Germinal center (tissue), 1 donor: ENCODE results near the gene MYMK.
"Not testable (repeated sequence)": the region's sequence is repeated elsewhere in the genome, so short reads cannot be mapped to it uniquely, and the experiment has no call there.

Source experiments
- DNase-seq: peaks from one replicate; pipeline ENCODE4 v3.0.0; 2012; ENCODE audit warnings: mixed read lengths, low spot score

The MYMK gene, protein sequence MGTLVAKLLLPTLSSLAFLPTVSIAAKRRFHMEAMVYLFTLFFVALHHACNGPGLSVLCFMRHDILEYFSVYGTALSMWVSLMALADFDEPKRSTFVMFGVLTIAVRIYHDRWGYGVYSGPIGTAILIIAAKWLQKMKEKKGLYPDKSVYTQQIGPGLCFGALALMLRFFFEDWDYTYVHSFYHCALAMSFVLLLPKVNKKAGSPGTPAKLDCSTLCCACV

GRCh38 chr9:133524679-133525228 is at the start of gene MYMK:
TSS of gene MYMK (minus strand) at chr9:133524959. CDS start at chr9:133524844, 115 bp downstream.
- DNase-seq, result no peak

- DNase-seq, result no peak
These were observed 49.2 kb upstream of the MYMK start for GRCh38 chr9:133573791-133574515.

DNA sequence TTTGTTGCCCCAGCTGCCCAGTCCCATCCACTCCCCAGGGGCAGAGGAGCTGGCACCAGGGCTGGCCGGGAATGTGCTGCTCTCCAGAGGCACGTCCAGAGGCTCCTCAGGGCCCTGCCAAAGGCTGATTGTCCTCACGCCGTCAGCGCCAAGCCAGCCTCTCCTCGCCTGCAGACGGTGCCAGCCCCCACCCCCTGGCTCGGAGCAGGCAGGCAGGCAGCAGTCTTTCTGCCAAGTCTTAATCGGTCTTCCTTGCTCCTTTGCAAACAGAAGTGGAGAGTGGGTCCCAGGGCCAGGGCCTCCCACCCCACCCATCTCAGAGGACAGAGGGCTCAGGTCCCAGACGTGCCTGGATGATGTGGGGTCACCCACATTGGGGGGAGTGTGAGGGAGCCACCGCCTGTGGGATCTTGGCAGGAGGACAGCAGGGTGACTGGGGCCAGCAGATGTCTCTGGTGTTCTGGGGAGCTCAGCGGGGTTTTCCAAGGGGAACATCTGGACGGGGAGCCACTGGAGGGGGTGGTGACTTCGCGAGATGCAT is 48.1 kb upstream of the MYMK start:
- DNase-seq, result no peak

DNA sequence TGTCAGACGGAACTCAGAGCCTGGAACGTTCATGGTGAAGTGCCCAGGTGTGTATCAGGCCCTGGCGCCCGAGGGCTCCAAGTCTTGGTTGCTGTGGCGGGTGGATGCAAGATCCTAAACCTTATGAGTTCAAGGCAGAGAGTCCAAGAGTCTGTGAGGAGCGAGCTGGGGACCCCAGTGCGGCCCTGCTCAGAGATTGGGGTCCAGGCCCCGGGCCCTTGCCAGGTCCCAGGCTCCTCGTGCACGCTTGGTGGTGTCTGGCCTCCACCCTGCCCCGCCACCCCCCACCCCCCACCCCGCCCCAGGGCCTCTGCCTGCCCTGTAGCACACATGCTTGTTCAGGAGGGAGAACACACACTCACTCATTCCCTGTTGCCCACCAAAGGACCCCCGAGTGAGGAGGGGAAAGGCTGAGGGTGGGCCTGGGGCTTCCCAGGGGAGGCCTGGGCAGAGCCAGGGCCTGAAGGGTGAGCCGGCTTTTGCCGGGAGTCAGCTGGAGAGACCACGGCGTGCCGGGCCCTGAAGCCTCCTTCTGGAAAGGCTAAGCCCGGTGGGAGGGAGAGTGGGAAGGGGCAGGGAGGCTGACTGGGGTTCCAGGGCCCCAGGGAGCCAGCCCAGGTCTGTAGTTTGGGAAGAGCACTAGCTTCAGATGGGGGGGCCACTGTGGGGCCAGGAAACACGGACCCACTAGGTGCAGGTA is 47.3 kb upstream of the MYMK start:
- no peak for DNase-seq

DNA sequence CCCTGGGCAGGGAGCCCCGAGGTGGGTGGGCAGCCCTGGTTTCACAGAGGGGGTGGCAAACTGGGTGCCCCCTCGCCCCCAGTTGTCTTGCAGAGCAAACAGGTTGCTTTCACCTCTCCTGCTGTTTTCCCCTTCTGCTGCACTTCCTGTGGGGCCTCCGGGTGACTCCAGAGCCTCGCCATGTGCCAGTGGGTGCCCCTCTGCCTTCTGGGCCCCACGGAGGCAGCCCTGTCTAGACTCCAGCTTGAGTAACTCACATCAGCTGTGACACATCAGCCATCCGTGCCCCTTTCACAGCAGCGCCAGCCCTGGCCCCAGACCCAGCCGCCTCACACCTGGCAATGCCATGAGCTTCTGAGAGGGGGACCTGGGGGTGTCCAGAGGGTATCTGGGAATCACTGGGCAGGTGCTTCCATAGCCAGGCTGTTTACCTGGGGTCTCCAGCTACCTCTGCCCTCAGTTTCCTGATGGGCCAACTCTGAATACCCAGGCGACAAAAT is 46.7 kb upstream of the MYMK start:
- DNase-seq, result no peak

GRCh38 chr9:133570691-133571080 is 45.9 kb upstream of the MYMK start:
- no peak for DNase-seq

DNA sequence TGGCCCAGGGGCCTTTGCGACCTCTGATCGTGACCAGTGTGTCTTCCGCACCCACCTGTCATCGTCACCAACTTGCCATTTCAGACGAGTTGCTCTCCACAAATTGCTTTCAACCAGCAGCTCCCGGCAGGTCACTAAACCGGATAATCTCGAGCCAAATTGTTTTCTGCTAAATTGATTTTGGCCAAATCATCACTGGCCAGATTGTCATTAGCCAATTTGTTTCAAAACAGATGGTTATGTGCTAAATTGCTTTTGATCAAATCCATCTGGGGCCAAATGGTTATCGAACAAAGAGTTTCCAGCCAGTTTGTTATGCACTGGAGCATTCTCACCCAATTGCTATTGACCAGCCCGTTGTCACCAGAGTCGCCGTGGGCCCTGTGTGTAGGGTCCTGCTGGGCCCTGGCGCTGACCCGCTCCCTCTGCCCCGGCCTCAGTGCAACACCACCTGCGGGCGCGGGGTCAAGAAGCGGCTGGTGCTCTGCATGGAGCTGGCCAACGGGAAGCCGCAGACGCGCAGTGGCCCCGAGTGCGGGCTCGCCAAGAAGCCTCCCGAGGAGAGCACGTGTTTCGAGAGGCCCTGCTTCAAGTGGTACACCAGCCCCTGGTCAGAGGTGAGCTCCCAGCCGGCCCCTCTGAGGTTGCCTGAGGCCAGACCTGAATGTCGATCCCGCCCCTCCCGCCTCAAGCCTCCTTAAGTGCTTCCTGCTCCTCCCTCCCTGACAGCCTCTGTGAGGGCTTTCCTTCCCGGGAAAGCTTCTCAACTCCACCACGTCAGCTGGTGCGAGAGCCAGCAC is 45.3 kb upstream of the MYMK start:
- no peak for DNase-seq

- no peak for DNase-seq
These were observed 44.5 kb upstream of the MYMK start for GRCh38 chr9:133569121-133569785.

GRCh38 chr9:133568186-133568585 is 43.4 kb upstream of the MYMK start:
- no peak for DNase-seq

DNA sequence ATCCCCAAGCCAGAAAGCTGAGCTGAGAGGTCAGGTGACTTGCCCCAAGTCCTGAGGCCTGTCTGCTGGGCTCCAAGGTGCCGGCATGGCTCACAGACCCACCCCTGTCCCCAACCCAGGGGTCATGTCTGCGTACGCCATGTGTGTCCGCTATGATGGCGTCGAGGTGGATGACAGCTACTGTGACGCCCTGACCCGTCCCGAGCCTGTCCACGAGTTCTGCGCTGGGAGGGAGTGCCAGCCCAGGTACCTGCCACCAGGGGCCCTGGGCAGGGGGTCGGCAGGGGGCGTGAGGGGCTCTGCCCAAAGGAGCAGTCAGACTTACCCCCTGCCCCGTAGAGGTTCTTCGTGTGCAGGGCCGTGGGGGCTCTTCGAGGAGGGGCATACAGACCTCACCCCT is 42.1 kb upstream of the MYMK start:
- no peak for DNase-seq

- DNase-seq, result no peak
These were observed 41.6 kb upstream of the MYMK start for GRCh38 chr9:133566382-133566781.

GRCh38 chr9:133564451-133565116 is 39.8 kb upstream of the MYMK start:
- DNase-seq, result no peak

DNA sequence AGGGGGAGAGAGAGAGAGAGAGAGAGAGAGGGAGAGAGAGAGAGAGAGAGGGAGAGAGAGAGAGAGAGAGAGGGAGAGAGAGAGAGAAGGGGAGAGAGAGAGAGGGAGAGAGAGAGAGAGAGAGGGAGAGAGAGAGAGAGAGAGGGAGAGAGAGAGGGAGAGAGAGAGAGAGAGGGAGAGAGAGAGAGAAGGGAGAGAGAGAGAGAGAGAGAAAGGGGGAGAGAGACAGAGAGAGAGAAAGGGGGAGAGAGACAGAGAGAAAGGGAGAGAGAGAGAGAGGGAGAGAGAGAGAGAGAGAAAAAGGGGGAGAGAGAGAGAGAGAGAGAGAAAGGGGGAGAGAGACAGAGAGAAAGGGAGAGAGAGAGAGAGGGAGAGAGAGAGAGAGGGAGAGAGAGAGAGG is 39.1 kb upstream of the MYMK start:
- not testable (repeated sequence) for DNase-seq

DNA sequence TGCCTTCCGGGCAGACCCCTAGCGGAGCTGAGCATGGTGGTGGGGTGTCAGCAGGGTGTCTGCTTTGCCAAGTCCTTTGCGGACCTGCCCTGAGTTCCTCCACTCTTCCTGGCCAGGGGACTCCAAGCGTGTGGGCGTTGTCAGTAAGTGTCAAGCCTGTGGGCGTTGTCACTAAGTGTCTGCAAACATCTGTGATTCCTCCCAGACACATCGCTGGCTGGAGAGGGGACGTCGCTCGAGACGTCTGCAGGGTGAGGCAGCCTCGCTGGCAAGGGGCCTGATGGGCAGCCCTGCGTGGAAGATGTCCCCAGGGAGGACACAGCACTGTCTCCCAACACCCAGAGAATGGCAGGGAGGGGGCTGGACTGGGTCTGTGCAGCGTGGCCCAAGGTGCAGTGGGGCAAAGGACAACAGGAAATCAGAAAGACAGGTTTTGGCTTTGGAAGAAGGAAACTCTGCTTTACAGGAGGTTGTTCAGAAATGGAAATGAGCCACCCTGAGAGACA is 38.6 kb upstream of the MYMK start:
- DNase-seq, result no peak

GRCh38 chr9:133562611-133563290 is 38.0 kb upstream of the MYMK start:
- no peak for DNase-seq

GRCh38 chr9:133561976-133562554 is 37.3 kb upstream of the MYMK start:
- DNase-seq, result no peak

GRCh38 chr9:133560944-133561343 is 36.2 kb upstream of the MYMK start:
- DNase-seq, result no peak

GRCh38 chr9:133560311-133560710 is 35.6 kb upstream of the MYMK start:
- no peak for DNase-seq
